Psoas muscle (tissue), 8 donors: Measurements from ENCODE around the gene CYP2U1. TPM values are rescaled to one million over a fixed set of nuclear protein-coding genes. Genes with fewer than 3 reads are reported as not detected.

Experiments used
- ATAC-seq, 4 donors: fragments of 200-7000 bp; cut with Tn5 transposase; one replicate each; pipeline ENCODE4 v1.9.1; 2020; ENCODE audit warnings: moderate library complexity in 3 of 4, mild to moderate bottlenecking in 2 of 4
- DNase-seq, 2 donors: peaks; one replicate each; pipeline ENCODE4 v3.0.0-alpha.2; 2020
- H3K27ac ChIP-seq: fragments of 200-600 bp; one replicate; pipeline ENCODE4 v1.8.0; 2022
- H3K27me3 ChIP-seq, 3 donors: fragments of 200-600 bp in 1 of 3; one replicate each; pipeline versions ENCODE4 v1.6.1 to v1.8.0; 2013 to 2022; ENCODE audit warnings: low read length in 2 of 3, mild to moderate bottlenecking in 2 of 3, moderate library complexity in 1 of 3; ENCODE audit not compliant: insufficient read depth in 3 of 3
- H3K36me3 ChIP-seq, 2 donors: fragments of 200-600 bp in 1 of 2; one replicate each; pipeline versions ENCODE4 v1.6.1 to v1.8.0; 2013 to 2022; ENCODE audit warnings: low read depth in 1 of 2, mild to moderate bottlenecking in 1 of 2, moderate library complexity in 1 of 2; ENCODE audit not compliant: insufficient read depth in 1 of 2
- H3K4me1 ChIP-seq: fragments of 200-600 bp; one replicate; pipeline ENCODE4 v1.8.0; 2022
- H3K4me3 ChIP-seq: fragments of 200-600 bp; one replicate; pipeline ENCODE4 v1.8.0; 2022; ENCODE audit warnings: mild to moderate bottlenecking
- H3K9me3 ChIP-seq: fragments of 200-600 bp; one replicate; pipeline ENCODE4 v1.8.0; 2022
- WGBS, 3 donors: extraction: QIAGEN DNeasy Blood & Tissue Kit; methylation state at CpG; one replicate each; pipeline versions ENCODE4 v1.1.6 to v1.1.7; 2013; 5-methylcytosine and 5-hydroxymethylcytosine counted together
- intact Hi-C, 2 donors: fragments of 100-400 bp; cut with DNase I; formaldehyde crosslinking; loops; one replicate each; pipeline versions ENCODE4 v1.11.0 to v1.14.2; 2022
- polyA plus RNA-seq, 3 donors: library from polyadenylated mRNA; stranded (reverse); fragments of 200-250 nt; gene quantifications; one replicate each; pipeline ENCODE4 v1.2.3, GENCODE V29; 2013
- total RNA-seq, 4 donors: library from RNA; stranded (reverse); fragmentation: NEBNext Ultra II Directional in 2 of 4; extraction: Animal tissue kit (Norgen Biotek cat#: 25700) in 2 of 4; gene quantifications; one replicate each; pipeline versions ENCODE4 v1.2.1 to v1.2.4, GENCODE V29; 2021 to 2023
- TF ChIP-seq, protein P1 (sequence below): fragments of 200-600 bp; IDR thresholded peaks from one replicate; pipeline ENCODE4 v1.8.0; 2022; ENCODE audit warnings: antibody characterized with exemption
- donor health status: healthy with polysubstance abuse.
- donor health status: DM: no; HTN: no; CAD: no; lungs with moderate emphysema.
- donor health status: Bipolar disorder and iron deficiency.
- donor health status: healthy.
- donor health status: DM: yes; HTN: yes; CAD: no.
- donor health status: DM: no; HTN: no; CAD: no.
- donor health status: DM: no; HTN: no; CAD: no.
- donor health status: DM: yes; HTN: yes; CAD: no.

The CYP2U1 gene
- total and polyA plus RNA-seq, 7 donors = 0.95 to 4.5 (median 3.5) TPM

DNA sequence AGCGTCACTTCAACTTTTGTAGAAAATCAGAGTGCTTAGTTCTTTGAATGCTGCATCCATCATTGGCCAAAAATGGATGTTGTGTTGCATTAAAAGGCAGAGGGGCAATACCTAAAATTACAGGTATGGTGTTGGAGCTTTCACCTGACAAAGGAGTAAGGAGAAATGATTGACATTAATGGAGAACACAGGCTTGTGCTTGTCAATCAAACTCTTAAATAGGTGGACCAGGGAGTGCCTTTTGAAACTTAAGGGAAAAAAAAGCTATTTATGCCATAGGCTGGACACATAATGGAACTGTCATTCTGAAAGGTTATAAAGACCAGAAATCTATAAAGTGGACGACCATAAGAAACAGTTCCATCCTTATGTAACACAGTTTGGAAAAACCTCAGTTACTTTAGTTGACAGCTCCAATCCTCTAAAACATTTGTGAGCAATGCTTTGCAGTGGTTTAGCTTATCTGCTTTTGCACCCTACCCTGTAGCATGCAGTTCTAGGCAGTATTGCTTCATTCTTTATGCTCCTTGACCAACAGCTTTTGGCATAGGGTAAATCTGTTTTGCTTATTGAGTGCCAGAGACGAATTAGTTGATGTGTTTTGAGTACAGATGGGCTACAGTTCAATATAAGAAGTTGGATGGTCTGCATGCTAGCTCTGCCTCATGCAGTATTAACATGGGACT, 60.7 kb downstream of the CYP2U1 start:
- intact Hi-C loops = loop anchor here in 1 of 2 donors (10.0 kb wide), 1 partner anchor 167 kb away; the partner anchor contains the start of gene SGMS2
- 35 to 60% (median 45%) methylated on average over 3 of the region's 3 CpGs for WGBS, 3 donors
- Histone ChIP-seq H3K4me3 (peak overlapping the region; percentile 91), H3K4me1 (peaks cover 69% of the 10 kb centered on the region), H3K27me3 (no peaks in the 10 kb centered on the region), H3K9me3 (no peaks in the 10 kb centered on the region), H3K36me3 (no peaks in the 10 kb centered on the region), H3K27ac (peak overlapping the region; percentile 98)
- TF ChIP-seq, protein P1, sequence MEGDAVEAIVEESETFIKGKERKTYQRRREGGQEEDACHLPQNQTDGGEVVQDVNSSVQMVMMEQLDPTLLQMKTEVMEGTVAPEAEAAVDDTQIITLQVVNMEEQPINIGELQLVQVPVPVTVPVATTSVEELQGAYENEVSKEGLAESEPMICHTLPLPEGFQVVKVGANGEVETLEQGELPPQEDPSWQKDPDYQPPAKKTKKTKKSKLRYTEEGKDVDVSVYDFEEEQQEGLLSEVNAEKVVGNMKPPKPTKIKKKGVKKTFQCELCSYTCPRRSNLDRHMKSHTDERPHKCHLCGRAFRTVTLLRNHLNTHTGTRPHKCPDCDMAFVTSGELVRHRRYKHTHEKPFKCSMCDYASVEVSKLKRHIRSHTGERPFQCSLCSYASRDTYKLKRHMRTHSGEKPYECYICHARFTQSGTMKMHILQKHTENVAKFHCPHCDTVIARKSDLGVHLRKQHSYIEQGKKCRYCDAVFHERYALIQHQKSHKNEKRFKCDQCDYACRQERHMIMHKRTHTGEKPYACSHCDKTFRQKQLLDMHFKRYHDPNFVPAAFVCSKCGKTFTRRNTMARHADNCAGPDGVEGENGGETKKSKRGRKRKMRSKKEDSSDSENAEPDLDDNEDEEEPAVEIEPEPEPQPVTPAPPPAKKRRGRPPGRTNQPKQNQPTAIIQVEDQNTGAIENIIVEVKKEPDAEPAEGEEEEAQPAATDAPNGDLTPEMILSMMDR = no peak
- ATAC-seq (no peak), DNase-seq (no peak)

DNA sequence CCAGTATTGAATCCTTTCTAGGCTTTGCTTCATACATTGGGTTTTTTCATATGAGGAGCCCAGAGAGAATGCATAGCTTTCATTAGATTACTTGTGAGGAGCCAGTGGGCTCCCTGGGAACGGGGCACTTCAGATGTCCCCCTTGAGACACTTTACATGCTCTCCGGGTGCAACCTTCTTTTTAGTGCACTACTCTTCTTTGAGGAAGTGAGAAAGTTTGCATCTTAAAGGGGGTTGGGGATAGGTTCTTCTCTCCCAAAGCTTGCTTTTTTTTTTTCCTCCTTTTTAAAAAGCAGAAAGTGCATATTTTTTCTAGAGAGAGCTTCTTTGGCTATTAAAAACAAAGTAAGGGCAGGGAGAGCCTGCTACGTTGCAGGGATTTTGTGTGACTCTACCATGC, 62.6 kb downstream of the CYP2U1 start:
- 29 to 53% (median 40%) methylated on average over 3 of the region's 3 CpGs for WGBS, 3 donors
- Histone ChIP-seq H3K27ac (peak overlapping the region; percentile 98), H3K4me1 (peaks cover 66% of the 10 kb centered on the region), H3K4me3 (peak overlapping the region; percentile 91), H3K36me3 (no peaks in the 10 kb centered on the region), H3K27me3 (no peaks in the 10 kb centered on the region), H3K9me3 (no peaks in the 10 kb centered on the region)
- DNase-seq (no peak), ATAC-seq (no peak)
- intact Hi-C loops = loop anchor here in 1 of 2 donors (10.0 kb wide), 1 partner anchor 169 kb away; the partner anchor contains the start of gene SGMS2
- TF ChIP-seq, protein P1 = no peak

DNA sequence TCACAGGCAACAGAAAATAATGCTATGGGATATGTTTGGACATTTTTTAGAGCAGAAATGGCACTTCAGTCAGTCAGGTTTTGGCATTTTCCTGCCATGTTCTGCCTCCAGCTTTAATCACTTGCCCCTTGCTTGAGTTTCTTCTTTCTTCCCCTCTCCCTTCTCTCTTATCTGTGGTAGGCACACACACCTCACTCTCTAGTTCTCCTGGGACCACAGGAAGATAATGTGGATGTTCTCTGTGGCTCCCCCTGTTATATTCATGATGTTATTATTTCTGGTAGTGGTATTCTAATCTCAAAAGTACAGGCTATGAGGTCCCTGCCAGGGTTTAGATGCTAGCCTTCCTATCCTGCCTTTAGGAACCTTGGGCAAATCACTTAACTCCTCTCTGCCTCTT, 63.5 kb downstream of the CYP2U1 start:
- H3K9me3 ChIP-seq = no peaks in the 10 kb centered on the region
- no peak for DNase-seq
- peak overlapping the region; percentile 98 for H3K27ac ChIP-seq
- no peaks in the 10 kb centered on the region for H3K27me3 ChIP-seq
- no peak for ATAC-seq
- intact Hi-C loops = loop anchor here in 1 of 2 donors (10.0 kb wide), 1 partner anchor 170 kb away; the partner anchor contains the start of gene SGMS2
- TF ChIP-seq, protein P1 = no peak
- H3K36me3 ChIP-seq = no peaks in the 10 kb centered on the region
- peaks cover 73% of the 10 kb centered on the region for H3K4me1 ChIP-seq
- peak overlapping the region; percentile 91 for H3K4me3 ChIP-seq

DNA sequence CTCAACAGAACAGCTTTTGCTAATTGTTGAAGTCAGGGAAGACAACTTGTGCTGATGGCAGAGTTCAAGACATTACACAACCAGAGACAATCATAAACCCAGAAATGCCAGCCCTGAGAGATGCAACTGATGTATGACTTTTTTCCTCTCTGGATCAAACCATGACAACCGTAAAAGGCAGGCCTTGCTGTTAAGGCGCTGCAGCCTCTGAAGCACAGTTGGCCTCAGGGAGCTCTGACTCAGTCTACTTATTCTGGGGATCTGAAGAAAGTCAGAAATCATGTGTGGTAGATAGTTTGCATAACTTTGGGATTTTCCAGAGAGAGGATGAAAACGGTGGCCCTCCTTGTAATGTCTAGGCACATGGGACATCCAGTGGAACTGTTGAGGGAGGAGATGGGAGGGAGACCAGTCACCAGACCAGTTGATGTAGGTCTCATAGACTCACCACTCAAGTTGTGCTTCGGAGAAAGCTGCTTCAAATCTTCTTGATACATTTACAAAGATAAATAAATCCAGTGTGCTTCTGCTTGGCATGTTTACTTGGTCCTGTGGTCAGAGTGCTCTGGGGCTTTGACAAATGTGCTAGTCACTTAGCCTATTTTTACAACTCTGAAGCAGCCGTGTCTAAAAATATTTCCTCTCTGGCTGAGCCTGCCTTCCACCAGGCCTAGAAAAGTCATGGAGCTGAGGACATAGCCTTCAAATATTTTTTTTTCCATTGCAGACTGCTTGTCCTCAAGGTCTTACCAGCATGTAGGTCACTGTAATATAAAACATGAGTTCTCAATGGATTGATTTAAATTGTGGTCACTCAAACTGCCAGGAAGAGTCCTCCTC, 65.8 kb downstream of the CYP2U1 start:
- H3K4me1 ChIP-seq = peaks cover 91% of the 10 kb centered on the region
- intact Hi-C loops = loop anchor here in 1 of 2 donors (10.0 kb wide), 1 partner anchor 172 kb away; the partner anchor contains the start of gene SGMS2
- H3K27ac ChIP-seq = peak overlapping the region; percentile 98
- DNase-seq (peak in 1 of 2 donors; percentile 61), ATAC-seq (peak; percentile 91 to 95 (median 94))
- no peaks in the 10 kb centered on the region for H3K9me3 ChIP-seq
- peak overlapping the region; percentile 21 for H3K4me3 ChIP-seq
- 32 to 45% (median 38%) methylated on average over 5 of the region's 5 CpGs for WGBS, 3 donors
- H3K27me3 ChIP-seq = no peaks in the 10 kb centered on the region
- no peaks in the 10 kb centered on the region for H3K36me3 ChIP-seq
- TF ChIP-seq, protein P1 = no peak
